ENCODE results near the gene RNF103.

GRCh38 chr2:86636842-86637241, 13.2 kb upstream of the RNF103 start:
- TF ChIP-seq CTCF (conservative IDR thresholded peaks at IDR 0.05 in 1 of 2, IDR thresholded peaks at IDR 0.05 in 1 of 2; ENCODE audit: low read depth in 1 of 2, low read length in 2 of 2) (no peak), EZH2 (IDR thresholded peaks at IDR 0.05; ENCODE audit: low read length, missing control alignments) (no peak)

Data from fibroblast of lung (primary cell).